Measurements from ENCODE around the gene NEDD4.

DNA sequence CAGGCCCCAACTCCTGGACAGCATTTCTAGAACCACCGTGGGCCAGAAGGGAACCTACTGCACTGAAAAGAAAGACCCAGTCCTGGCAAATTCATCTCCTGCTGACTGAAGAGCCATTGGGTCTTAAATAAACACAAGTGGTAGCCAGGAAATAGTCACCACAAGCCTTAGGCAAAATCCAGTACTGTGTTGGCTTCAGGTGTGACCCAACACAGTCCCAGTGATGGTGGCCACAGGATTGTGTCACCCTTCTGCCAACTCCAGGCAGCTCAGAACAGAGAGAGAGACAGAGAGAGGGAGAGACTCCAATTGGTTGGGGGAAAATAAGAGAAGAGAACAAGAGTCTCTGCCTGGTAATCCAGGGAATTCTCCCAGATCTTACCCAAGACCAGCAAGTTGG is 23.1 kb downstream of the NEDD4 start:
- TF ChIP-seq CTCF (IDR thresholded peaks at IDR 0.05) (no peak), POLR2A (IDR thresholded peaks at IDR 0.05) (no peak)

Data from testis (tissue), 2 donors.